Measurements from ENCODE around the gene CEACAM3.

CEACAM3 gene

DNA sequence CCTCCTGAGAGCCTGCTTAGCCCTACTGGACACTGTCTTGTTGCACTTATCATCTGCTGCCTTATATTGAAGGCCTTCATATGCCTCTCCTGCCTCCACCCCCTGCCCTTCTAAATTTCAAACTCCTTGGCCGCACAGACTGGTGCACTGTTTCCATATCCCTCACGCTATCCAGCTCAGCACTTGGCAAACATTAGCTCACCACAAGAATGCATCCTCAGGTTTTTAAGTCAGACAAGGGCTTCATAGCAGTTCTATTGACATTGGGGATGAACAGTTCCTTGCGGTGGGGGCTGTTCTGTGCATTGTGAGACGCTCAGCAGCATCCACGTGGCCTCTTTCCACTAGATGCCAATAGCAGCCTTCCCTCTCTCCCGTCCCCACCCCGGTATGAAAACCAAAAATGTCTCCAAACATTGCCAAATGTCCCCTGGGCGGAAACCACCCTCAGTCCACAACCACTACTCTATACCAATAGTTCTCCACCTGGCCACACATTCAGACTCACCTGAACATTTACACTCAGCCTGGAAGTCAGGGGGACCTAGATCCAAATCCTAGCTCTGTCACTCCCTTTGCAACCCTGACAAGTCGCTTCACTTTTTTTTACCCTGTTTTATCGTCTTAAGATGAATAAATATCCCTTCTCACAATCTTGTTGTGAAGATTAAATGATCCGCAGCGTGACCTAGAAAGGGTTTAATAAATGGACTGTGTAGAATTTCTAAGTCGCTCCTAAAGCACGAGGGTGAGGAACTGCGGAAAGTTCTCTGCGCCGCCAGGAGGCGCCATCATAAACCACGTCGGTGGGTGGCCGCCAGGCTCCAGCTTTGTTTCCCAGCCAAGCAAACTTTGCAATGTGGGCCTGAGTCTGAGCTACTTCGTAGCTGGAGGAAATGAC, 3.6 kb upstream of the CEACAM3 start:
- no peak for DNase-seq (ENCODE audit: low read depth, low spot score)

GRCh38 chr19:41793414-41793727, 3.0 kb upstream of the CEACAM3 start:
- no peak for DNase-seq (ENCODE audit: low read depth, low spot score)

DNA sequence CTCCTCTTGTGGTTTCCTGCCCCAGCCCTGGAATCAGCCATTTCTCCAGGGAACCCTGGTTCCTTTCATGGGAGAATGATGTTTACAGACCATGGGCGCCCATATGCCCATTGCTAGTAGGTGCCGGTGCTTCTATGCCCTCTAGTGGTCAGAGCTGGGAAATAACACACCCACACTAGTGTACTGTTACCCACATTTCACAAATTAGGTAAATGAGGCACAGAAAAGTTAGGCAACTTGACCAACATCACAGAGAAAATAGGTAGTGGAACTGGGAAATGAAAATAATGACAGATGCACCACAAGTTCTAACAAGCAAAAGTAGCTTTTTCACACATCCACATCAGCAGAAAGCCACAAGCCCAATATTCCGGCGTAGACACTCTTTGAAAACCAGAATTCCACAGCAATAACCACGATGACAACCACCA, 1.3 kb upstream of the CEACAM3 start:
- DNase-seq (ENCODE audit: low read depth, low spot score) = peak; percentile 40

DNA sequence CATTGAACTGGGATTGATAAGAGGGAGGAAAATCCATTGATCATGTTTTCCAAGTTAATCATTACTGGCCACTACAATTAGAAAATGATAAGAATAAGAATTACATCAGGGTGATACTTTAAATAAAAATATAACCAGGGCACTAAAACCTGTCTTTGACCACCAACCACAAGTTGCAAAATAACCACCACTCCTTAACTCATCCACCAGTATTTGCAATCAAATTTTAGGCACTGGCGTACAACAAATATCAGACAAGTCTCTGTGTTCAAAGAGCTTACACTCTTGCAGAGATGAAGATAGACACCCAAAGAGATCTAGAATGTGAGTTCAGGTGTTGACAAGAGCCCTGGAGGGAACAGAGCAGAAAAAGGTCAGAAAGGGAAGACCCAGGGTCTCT, 514 bp downstream of the CEACAM3 start:
- DNase-seq (ENCODE audit: low read depth, low spot score) = no peak

DNA sequence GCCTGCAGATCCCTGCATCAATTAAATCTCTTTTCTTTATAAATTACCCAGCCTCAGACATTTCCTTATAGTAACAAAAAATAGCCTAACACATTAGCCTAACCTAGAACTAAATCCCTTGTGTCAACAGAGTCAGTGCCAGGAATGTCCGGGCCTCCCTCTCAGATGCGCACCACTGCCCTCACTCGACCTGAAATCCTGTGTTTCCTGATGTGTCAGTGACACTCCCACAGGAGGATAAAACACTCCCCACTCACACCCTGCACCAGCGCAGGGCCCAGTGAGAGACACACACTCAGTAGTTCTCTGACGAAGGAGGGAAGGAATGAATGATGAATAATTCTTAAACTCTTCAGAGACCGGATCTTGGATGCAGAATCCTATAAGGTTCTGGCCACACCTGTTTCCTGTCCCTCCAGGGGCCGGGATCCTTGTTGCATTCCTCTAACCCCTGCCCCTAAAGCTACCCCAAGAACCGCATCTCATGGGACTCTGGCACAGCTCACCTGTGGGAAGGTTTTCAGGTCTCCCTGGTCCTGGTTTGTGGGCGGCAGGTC, 3.1 kb downstream of the CEACAM3 start:
- no peak for DNase-seq (ENCODE audit: low read depth, low spot score)

DNA sequence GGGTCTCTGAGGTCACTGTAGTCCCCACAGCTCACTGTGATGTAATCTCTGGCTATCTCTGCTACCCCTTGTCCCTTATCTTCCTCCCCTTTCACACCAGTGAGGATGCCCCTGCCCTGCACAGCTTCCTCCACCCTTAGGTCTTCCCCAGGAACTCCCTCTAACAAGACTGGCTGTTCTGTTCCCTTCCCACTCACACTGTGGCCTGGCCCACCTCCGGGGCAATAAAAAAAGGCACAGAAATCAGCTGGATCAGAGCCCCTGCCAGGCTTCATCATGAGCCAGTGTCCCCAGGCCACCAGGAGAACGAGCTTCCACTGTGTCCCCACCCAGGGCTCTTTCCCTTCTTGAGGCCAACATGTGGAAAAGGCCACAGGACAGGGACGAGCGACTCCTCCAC, 4.6 kb downstream of the CEACAM3 start:
- no peak for DNase-seq (ENCODE audit: low read depth, low spot score)

GRCh38 chr19:41801792-41802211, 5.4 kb downstream of the CEACAM3 start:
- DNase-seq (ENCODE audit: low read depth, low spot score) = no peak

DNA sequence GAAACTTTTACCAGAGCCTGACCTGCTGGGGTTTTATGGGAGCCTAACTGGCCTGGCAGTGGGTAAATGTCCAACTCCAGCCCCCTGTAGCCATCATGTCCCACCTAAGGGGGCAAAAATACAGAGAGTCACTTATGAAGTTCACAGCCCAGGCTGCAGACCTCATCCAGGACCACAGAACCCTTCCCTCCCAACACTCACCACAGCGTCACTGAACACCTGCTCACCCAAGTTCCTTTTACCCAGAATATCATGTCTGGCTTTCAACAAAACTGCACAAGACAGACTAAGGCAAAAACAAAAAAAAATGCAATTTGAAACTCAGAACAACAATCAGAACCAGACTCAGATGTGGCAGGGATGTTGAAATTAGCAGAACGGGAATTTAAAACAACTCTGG, 6.4 kb downstream of the CEACAM3 start:
- DNase-seq (ENCODE audit: low read depth, low spot score) = no peak

GRCh38 chr19:41804336-41804735, 7.9 kb downstream of the CEACAM3 start:
- DNase-seq (ENCODE audit: low read depth, low spot score) = no peak

GRCh38 chr19:41807176-41807575, 10.8 kb downstream of the CEACAM3 start:
- DNase-seq (ENCODE audit: low read depth, low spot score) = no peak

GRCh38 chr19:41808663-41809566, 12.5 kb downstream of the CEACAM3 start:
- no peak for DNase-seq (ENCODE audit: low read depth, low spot score)

DNA sequence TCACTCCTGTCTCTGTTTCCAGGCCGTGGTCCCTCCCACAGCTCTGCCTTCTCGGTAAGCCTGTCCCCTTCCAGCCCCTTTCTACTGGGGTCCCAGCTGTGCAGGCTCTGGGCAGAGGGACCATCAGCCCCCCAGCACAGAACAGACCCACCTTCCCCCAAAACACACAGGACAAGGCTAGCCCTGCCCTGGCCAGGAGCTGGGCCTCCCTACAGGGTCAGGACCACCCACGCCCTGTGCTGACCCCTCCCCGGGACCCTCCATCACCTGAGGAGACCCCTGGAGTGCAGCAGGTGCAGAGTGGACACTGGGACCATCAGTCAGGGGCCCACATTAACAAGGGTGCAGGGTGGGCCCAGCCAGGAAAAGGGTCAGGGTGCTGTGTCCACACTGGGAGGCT, 13.9 kb downstream of the CEACAM3 start:
- no peak for DNase-seq (ENCODE audit: low read depth, low spot score)

DNA sequence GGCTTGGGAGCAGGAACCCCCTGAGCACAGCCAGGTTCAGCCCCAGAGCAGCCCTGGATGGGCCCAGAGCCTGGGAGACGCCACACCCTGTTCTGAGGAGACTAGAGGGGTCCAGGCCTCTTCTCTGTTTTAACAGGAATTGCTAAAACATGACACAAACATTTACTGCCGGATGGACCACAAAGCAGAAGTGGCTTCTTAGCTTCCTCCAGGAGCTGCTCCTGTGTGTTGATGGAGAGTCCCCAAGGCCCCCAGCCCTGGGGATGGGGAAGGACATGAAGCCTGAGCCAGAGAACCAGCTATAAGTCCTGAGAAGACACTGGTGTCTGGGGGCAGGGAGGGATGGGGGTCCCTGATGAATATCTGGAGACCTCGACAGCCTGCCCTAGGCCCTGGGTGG, 14.6 kb downstream of the CEACAM3 start:
- DNase-seq (ENCODE audit: low read depth, low spot score) = no peak

GRCh38 chr19:41811981-41812380, 15.6 kb downstream of the CEACAM3 start:
- no peak for DNase-seq (ENCODE audit: low read depth, low spot score)

DNA sequence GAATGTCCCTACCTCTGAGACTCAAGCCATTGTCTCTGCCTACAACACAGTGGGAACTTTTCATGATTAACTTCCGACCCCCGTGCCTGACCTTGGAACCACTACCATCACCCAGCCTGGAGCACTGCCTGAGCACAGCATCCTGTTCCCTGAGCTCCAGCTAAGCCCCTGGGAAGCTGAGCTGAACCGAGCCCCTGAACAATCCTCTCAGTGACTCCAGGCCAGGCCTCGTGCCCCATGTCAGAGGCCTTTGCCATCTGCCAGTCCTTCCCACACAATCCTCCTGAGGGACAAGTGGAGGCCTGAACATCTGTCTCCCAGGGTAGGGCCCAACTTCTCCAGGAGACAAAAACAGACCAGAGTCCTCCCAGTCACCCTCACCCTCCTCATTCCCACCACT, 17.5 kb downstream of the CEACAM3 start:
- no peak for DNase-seq (ENCODE audit: low read depth, low spot score)

- DNase-seq (ENCODE audit: low read depth, low spot score) = no peak
Observed at GRCh38 chr19:41815301-41815700, 18.9 kb downstream of the CEACAM3 start.

DNA sequence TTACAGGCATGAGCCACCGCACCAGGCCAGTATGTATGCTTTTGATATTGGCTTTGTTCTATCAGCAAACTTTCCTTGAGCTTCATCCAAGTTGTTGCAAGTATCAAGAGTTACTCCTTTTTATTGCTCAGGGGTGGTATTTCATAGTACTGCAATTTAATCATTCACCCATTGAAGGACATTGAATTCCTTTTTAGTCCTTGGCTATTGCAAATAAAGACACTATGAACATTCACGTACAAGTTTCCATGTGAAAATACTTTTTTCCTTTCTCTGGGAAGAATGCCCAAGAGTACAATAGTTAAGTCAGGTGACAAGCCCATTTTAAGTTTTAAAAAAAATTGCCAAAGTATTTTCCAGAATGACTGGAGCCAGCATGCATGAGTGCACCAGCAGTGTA, 20.4 kb downstream of the CEACAM3 start:
- no peak for DNase-seq (ENCODE audit: low read depth, low spot score)

GRCh38 chr19:41821003-41821735, 24.8 kb downstream of the CEACAM3 start:
- DNase-seq (ENCODE audit: low read depth, low spot score) = no peak

GRCh38 chr19:41837981-41838708, 41.8 kb downstream of the CEACAM3 start:
- DNase-seq (ENCODE audit: low read depth, low spot score) = no peak

DNA sequence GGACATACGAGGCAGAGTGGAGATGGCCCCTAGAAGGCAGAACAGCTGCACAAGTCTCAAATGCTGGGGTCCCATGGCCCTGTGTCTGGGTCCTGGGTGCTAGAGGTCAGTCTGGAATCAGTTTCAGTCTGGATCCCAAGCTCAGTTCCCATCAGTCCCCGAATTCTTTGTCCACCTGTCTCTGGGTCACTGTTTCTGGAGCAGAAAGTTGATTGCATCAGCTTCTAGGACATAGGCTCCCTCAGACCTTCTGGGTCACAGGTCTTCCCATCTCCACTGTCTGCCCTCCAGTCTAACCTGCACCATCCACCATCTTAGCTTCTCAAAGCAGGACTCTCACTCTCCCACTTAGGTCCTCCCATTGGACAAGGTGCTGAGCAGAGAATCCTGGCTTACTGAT, 42.8 kb downstream of the CEACAM3 start:
- DNase-seq (ENCODE audit: low read depth, low spot score) = no peak

DNA sequence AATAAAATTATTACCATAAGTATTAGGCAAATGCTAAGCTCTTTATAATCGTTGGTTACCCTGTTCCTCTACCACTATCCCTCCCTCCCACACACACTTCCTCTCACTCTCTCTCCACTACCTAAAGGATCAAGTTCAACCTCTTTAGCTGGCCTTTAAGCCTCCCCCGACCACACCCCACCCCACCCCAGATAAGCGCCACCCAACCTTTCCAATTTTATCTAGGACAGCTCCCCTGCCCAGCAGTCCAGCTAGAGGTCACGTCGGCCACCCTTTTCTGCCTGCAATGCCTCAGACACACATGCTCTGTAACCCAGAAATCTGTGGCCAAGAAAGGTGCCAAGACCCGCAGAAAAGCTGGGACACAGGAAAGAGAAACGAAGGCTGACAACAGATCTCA, 47.0 kb downstream of the CEACAM3 start:
- no peak for DNase-seq (ENCODE audit: low read depth, low spot score)

Measured in activated CD4-positive, CD25-positive, alpha-beta regulatory T cell treated with anti-CD3 and anti-CD28 coated beads, Interleukin-2, amount 50 U/mL, for 16 hours (primary cell).